Hematopoietic multipotent progenitor cell treated with erythropoietin and hydrocortisone succinate and interleukin-3 and kit ligand, for 17 days (in vitro differentiated cells): ENCODE results near the gene NELFB.

Experiments used
- DNase-seq: peaks from one replicate; pipeline ENCODE4 v3.0.0-alpha.2; 2015; ENCODE audit warnings: low spot score

NELFB gene

GRCh38 chr9:137281345-137282116 lies 26.4 kb downstream of the NELFB start:
- no peak for DNase-seq

DNA sequence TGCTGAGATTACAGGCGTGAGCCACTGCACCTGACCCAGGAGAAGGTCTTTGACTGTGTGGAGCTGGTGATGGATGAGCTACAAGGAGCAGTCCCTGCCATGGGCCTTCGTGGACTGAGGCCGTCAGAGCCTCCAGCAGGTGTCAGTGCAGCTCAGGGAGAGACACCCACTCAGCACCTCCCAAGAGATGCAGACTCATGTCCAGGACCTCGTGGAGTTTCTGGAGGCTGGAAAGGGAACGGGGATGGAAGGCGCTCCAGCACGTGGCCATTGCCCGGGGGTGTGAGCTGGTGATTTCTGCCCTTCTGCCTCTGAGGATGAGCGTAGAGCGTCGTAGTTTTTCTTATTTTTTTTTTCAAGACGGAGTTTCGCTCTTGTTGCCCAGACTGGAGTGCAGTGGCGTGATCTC lies 31.9 kb downstream of the NELFB start:
- DNase-seq = peak; percentile 30

GRCh38 chr9:137293094-137293481 lies 38.0 kb downstream of the NELFB start:
- no peak for DNase-seq

DNA sequence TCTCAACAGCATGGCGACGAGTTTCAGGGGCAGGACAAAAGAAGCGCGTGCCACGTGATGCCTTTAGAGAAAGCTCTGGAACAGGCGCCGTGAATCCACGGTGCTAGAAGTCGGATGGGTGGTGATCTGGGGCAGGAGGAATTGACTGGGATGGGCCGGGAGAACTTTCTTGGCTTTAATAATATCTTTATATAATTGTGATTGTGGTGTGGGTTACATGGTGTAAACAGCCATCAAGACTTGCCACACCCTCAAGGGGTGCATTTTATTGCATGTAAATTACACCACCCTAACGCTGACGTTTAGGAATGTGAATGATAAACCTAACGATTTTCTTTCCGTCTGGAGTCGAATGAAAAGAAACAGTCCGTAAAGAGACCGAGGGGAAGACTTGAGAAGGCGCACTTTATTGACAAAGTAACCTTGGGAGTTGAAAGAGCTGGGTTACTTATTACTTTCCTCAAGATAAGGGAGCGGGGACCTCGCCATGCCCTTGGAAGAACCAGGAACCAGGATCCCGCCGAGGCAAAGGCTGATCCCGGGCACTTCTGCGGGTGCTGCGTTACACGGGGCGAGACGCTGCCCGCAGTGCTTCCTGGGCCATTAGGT lies 38.5 kb downstream of the NELFB start:
- no peak for DNase-seq

DNA sequence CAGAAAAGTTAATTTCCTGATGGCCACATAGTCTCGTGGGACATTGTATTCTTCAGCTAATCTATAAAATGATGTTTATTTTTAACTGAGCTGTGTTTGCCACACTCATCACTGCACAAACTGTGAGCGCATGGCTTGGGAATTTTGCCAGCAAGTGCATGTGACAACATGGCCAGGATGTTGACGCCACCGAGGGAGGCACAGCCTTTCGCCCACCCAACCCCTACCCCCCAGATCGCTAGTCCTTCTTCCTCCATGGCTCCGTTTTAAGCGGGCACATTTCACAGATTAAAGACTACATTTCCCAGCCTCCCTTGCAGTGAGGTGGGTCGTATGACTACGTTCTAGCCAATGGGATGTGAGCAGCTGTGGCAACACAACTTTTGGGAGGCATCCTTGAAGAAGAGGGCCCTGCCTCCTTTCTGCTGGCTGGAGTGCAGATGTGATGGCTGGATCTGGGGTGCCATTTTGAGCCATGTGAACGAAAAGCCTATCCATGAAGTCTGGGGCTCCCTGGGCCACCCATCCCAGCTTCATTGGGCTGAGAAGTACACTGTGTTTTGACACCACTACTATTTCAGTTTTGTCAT lies 39.1 kb downstream of the NELFB start:
- DNase-seq = no peak

GRCh38 chr9:137294681-137295237 lies 39.6 kb downstream of the NELFB start:
- DNase-seq = no peak

DNA sequence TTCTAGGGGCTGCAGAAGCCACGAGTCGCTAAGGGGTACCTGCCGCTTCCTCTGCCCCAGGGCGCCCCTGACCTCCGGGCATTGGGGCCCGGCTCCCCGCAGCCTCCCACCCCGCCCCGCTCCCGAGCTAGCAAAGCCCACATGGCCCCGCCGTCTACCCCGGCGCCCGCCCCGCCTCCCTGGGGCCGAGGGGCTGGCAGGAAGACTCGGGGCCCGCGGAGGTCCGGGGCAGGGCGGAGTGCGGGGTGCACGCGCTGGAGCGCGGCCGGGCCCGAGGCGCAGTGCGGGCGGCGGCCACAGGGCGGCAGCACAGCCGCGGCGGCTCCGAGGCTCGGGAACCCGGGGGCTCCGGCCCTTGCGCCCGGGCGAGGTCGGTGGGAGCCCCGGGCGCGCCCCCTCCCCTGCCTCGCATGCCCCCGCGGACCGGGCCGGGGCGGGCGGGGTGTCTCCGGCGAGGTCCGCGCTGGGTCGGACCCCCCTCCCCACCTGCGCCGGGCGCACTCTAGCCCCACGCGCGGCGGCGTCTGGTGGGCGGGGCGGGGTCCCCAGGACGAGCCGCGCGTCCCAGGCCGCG lies 40.2 kb downstream of the NELFB start:
- DNase-seq = no peak

DNA sequence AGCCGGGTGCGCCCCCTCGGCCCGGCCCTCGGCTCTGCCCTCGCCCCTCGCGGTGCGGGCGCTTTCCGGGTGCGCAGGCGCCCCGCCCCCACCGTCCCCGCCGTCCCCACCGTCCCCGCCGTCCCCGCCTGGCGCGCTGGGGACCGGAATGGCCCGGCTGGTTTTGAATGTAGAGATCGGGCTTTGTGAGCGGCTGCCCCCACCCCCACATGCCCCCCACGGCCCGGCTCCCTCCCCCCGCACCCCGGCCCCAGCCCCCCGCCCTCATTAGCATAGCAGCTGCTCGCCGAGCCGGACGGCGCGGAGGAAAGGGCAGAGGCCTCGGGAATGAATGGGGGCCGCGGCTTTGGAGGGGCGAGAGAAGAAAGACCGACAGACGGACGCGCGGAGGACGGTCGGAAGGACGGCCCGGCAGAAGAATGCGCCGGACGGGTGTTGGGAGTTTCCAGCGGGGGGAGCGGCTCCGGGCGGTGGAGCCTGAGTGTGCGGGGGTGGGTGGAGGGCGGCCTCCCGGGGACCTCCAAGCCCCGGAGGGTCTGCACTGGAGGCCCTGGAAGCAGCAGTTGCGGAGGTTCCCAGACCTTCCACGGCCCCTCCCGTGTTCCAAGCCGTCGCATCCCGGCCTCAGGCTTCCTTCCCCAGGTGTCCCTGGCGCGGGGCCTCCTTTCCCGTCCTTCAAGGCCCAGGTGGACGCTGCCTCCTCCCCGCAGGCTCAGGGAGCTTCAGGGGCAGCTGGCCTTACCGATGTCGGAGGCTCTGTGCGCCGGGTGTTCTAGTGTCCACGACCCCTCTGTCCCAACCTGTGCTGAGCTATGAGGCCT lies 40.9 kb downstream of the NELFB start:
- no peak for DNase-seq

- DNase-seq = no peak
Observed at GRCh38 chr9:137296670-137297664, 41.8 kb downstream of the NELFB start.

GRCh38 chr9:137297966-137298365 lies 42.8 kb downstream of the NELFB start:
- DNase-seq = no peak

DNA sequence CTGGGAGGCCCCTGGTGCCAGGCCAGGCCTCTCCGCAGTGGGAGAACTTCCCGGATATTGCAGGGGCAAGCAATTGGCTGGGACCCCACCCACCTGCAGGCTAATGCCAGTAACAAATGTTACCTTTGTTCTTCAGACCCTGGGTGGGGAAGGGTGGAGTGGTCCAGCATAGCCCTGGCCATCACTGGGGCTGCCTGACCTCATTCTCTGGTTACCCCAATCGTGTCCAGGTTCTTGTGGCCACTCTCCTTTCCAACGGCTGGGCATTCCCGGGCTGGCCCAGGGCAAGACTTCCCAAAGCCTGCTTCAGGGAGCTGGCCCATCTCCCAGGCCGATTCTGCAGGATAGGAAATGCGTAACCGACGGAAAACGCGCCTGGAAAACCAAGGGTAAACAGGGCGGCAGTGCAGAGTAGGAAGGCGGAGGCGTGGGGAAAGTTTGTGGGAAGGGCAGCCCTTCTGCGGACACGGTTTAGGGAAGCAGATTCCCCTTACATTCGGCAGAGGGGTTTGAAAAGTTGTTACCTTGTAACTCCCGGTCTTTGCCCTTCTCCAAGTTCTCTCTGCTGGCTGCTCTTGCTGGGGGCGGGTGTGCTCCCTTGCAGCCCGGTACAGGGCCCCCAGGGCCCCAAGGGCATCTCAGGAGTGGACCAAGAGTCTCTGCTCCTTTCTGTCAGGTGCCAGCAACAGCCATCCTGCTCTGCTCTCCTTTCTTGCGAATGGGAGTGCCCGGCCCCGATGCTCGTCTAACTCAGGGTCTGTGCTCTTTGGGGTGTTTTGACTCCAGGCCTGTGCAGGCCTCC lies 43.5 kb downstream of the NELFB start:
- no peak for DNase-seq

GRCh38 chr9:137299203-137299565 lies 44.1 kb downstream of the NELFB start:
- DNase-seq = no peak

- no peak for DNase-seq
Observed at GRCh38 chr9:137299938-137300337, 44.8 kb downstream of the NELFB start.

GRCh38 chr9:137300567-137301080 lies 45.5 kb downstream of the NELFB start:
- DNase-seq = no peak

DNA sequence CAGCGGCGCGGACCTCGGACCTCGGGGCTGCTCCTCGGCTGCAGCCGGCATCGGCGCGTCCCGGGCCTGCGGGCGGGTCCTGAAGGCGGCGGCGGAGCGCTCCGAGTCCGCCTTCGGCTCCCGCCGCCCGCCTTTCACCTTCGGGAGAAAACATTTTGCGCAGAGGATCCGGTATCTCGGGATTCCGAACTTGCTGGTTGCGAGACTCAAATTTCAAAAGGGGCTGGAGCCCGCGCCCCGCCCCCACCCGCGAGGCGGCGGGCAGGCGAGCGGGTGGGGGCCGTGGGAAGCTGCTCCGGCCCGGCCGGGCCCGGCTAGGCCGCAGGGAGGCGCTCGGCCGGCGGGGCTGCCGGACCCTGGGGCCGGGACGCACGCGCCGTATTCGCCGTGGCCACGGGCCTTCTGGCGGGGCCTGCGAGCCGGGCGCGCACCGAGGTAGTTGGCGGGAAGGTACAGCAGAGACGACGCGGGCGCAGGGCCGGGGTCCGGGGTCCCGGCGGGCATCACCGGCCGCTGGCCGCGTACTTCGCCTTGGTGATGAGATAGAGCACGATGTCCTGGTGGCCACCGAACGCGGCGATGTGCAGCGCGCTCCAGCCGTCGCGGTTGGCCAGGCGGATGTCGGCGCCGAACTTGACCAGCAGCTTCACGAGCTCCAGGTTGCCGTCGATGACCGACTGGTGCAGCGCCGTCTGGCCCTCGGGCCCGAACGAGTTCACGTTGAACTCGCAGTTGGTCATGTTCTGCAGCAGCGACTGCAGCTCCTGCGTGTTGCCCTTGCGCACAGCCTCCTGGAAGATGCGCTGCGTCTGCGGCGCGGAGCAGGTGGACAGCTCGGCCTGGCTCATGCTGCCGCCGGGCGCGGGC lies 46.2 kb downstream of the NELFB start:
- DNase-seq = no peak

DNA sequence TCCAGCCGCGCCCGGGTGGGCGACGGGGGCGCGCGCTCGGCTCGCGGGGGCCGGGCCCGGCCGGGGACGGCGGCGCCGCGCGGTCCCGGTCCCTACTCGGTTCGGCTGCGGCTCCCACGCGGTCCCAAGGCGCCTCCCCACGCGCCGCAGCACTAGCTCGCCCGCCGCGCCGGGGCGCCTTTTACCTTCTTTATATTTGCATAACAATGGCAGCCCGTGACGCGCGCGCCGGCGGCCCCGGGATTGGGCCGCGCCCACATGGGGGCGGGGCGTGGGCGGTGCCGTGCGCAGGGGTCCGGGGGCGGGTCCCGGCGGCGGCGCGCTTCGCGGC lies 47.0 kb downstream of the NELFB start, which contains the start of gene NRARP:
Gene NRARP (minus strand): TSS at position 154 of the 331 bp plus-strand sequence. CDS start 343 bp downstream, outside the sequence.
- DNase-seq = peak; percentile 46

- no peak for DNase-seq
Observed at GRCh38 chr9:137302449-137303150, 47.5 kb downstream of the NELFB start.
